Suppressor macrophage treated with lipopolysaccharide for 4 hours (primary cell): ENCODE data around the gene PLAAT3.
A peak's percentile ranks its signal among the peaks of the same experiment; 100 is the strongest.
"Not testable (repeated sequence)": the region's sequence is repeated elsewhere in the genome, so short reads cannot be mapped to it uniquely, and the experiment has no call there.

Experiments
- DNase-seq: peaks from one replicate; pipeline ENCODE4 v3.0.0-alpha.2; 2020

The PLAAT3 gene

DNA sequence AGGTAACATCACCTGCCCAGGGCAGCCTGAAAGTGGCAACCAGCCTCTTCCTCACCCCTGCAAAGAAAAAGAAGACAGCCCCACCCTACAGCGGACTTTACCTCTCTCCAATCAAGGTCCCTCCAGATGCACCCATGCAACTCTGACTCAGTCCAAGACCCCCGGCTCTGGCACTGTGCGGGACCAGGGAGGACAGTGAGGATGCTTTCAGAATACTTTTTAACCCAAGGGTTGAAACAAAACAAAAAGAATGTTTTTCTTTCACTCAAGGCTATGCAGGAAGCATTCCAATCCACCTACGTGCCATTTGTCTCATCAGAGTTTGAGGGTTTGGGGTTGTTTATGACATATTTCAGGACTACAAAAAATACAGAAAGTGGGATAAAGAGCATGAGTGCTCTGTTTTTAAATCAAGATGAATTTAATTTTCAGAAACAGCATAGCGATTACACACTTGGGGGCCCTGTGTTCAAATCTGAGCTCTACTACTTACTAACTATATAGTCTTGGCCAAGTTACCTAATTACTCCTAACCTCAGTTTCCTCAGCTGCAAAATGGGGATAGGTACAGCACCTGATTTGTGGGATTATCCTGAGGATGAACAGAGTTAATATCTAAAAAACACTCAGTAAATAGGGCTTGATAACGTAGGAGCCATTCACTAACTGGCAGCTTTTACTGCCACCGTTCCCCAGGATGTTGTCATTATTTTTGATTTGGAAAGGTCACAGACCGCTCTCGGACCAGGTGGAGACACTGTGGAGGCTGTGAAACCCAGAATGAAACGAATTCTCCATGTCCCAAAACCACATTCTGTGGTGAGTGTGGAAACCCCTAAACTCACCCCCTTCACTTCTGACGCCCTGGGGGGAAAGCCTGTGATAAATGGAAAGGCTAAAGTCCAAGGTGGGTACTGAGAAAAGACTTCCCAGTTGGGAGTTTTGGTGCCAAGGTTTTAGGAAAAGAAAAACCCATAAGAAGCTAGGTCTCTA, 5.6 kb downstream of the PLAAT3 start:
- DNase-seq: no peak

DNA sequence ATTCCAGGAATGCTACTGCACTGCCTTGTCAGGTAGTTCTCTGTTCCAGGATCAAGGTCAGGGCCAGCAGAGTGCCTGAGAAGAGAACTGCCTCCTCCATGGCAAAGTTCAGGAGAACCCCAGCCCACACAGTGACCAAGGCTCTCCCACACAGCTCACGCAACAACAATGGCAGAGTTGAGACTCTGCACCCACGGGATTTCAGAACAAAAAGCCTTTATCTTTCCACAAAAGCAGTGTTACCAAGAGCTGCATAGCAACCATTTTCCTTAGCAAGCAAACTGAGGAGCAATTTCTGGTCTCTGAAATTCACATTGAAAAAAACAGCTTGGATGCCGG, 11.1 kb downstream of the PLAAT3 start:
- DNase-seq: peak; percentile 29

DNA sequence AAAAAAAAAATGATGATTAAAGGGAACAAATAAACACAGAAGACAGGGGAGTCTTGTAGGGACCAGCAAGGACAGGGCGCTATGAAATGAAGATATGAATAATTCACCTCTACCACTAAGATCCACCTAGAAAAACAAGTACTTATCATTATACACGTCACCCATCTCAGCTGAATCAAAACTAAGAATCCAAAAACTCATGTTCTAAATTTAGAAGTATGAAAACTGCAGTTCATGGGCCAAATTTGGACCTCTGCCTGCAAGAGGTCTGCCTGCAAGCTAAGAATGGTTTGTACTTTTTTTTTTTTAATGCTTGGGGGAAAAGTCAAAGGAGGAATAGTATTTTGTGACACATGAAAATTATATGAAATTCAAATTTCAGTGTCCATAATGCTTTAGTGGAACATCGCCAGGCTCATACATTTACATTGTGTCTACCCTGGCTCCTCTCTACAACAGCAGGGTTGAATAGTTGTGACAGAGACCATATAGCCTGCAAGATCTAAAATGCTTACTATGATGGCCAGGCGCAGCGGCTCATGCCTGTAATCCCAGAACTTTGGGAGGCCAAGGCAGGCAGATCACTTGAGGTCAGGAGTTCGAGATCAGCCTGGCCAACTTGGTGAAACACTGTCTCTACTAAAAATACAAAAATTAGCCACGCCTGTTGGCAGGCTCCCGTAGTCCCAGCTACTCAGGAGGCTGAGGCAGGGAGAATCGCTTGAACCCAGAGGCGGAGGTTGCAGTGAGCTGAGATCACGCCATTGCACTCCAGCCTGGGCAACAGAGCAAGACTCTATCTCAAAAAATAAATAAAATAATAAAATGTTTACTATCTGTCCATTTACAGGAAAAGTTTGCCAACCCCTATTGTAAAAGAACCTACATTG, 11.7 kb downstream of the PLAAT3 start:
- DNase-seq: not testable (repeated sequence)

DNA sequence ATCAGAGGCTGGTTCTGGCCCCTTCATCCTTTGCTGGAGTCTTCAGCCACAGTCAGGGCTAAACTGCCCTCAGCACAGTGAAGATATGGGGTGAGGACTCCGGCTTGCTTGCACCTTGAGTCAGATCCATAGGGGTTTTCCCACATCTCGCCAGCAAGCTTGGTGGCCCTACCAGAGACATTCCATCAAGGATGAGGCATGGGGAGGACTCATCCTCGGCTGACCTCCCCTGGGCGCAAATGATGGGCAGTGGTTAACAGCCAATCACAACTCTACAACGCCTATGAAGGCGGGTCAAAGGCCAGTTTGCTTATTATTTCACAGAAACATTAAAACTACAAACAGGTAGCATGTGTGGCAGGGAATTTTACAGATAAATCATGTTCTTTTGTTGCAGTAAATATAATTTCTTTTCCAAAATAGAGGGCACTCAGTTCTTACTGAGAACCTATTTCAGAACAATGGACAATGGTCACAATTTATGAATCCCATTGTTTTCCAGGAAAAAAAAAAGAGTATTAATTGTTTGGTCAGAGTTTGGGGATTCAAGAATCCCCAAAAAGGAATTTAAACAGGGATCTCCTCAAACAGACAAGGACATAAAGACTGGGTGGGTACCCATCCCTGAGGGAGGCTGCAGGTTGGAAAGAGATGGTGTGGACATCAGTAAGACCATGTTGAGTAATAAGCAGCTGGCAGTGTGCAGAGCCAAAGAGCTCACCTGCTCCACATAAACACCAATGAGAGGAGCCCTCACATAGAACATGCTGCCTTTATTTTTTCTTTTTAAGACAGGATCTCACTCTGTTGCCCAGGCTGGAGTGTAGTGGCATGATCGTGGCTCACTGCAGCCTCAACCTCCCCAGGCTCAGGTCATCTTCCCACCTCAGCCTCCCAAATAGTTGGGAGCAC, 14.8 kb downstream of the PLAAT3 start:
- DNase-seq: no peak

DNA sequence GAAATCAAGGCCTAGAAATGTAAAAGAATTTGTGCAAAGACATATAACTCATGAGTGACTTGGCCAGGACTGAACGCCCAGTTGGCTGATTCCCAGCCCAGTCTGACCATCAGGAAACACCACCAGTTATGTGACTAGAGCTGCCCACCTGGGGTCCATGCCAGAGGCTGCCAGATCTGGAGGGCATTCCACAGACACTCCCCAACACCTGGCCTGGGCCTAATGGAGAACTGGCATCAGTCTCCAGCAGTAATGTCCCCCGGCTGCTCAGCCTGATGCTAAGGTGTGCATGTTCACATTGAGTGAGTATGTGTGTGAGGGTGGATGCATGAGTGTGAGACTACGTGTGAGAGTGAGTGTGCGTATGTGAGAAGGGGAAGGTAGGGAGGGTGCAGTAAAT, 15.7 kb downstream of the PLAAT3 start:
- no peak for DNase-seq

DNA sequence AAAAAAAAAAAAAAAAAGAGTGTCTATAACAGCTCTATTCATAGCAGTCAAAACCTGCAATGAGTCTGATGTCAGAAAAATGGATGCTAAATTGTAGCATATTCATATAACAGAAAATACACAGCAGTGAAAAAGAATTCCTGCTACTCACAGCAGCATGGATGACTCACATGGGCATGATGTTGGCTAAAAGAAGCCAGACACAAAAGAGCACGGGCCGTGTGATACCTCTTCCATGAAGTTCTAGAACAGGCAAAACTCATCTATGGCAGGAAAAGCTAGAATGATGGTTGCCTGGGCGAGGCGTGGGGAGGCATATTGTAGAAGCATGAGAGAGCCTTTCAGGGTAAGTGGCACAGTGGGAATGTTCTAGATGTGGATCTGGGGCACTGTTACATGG, 18.9 kb downstream of the PLAAT3 start:
- peak; percentile 29 for DNase-seq

DNA sequence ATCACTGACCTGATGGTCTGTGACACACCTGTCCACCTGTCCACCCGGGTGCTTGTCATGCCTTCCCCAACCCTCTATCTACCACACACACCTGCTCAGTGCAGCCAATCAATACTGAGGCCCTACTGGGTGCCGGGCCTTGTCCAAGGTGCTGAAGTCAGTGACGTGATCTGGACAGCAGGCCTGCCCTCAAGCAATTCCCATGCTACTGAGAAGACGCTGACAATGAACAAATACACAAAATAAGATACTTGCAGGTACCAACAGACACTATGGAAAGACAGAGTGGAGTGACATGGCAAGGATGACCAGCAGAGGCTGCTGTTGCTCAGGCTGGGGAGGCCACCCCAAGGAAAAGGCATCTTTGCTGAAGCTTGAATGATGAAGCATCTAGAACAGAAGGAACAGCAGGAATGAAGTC, 21.2 kb downstream of the PLAAT3 start:
- DNase-seq: peak; percentile 53

DNA sequence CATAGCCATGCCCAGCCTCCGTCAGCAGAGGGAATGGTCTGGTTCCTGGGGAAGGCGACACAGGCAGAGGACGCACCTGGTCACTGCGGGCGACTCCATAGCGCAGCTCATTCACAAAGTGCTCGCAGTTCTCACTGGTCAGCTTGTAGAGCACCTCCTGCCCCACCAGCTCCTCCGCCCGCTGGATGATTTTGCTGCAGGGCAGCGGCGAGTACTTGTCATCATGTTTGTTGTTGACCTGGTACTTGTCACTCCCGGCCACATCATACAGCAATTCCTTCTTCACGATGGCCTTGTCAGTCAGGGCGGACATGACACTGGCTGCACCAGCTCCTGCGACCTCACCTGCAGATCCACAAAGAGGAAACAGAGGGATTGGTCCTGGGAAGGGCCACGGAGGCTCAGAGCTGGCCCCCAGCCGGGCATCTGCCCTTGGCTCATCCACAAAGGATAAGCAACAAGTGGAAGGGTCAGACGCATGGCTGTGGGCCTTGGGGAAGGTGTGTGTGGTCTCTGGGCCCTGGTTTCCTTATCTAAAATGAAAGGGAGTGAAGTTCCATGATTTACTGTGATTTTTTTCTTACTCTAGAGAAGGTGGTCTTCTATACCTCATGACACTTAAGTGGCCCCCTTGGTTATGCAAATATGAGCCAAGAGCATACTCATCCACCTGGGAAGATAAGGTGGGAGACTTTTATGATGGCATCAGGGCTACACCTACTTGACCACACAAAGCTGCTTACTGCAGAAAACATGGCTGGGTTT, 24.0 kb downstream of the PLAAT3 start:
- DNase-seq: no peak

DNA sequence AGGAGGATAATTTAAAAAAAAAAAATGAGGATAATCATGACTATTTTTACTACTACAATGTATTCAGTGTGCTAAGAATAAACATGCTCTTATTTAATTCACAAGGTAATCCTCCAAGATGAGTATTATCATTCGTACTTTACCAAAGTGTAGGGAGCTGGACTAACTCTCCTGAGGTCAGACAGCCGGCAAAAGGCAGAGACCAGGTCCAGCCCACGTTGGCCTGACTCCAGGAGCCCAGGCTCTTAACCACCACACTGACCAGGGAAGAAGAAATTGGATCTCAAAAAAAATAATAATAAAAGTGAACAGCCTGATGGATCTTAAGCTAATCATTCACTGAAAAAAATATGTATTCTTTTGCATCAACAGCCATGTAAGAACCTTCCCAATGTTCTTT, 25.2 kb downstream of the PLAAT3 start:
- DNase-seq: no peak

DNA sequence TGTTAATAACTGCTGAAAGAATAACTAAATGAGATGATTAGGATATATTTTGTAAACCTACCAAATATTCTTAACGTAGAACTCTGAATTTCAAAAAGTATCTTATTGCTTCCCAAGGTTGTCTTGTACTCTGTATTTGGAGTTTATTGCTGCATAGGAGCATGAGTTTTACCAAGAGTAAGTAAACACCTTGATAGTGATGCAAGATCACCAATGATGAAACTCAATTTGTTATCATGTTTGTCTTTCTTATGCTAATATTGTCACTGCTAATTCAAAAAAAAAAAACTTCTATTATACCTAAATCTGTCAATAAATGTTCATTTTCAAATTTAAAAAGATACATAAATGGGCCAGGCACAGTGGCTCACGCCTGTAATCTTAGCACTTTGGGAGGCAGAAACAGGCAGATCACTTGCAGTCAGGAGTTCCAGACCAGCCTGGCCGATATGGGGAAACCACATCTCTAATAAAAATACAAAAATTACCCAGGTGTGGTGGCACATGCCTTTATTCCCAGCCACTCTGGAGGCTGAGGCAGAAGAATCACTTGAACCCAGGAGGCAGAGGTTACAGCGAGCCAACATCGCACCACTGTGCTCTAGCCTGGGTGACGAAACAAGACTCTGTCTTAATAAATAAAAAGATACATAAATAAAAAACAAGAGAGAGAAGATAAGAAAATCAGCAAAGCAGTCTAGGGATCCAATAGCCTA, 27.6 kb downstream of the PLAAT3 start:
- no peak for DNase-seq

DNA sequence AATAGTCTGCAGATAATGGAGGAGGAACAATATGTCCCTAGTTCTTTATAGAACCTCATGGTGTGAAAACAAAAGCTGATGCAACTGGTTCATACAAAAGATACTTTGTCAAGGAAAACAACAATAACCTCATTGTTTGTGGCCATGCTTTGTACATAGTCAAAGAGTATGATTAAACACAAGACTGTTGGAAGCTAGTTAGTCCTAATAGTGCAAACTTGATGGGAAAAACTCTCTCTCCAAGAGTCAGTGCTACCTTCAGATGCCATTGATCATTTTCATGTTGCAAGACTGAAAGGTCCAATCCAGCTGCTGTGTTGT, 30.9 kb downstream of the PLAAT3 start:
- no peak for DNase-seq

DNA sequence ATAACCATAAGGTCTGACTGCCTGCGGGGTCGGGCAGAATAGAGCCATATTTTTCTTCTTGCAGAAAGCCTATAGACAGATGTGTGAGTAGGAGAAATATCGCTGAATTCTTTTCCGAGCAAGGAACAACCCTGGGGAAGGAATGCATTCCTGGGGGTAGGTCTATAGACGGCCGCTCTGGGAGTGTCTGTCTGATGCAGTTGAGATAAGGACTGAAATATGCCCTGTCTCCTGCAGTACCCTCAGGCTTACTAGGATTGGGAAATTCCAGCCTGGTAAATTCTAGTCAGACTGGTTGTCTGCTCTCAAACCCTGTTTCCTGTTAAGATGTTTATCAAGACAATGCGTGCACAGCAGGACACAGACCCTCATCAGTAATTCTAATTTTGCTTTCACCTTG, 33.0 kb downstream of the PLAAT3 start:
- not testable (repeated sequence) for DNase-seq

DNA sequence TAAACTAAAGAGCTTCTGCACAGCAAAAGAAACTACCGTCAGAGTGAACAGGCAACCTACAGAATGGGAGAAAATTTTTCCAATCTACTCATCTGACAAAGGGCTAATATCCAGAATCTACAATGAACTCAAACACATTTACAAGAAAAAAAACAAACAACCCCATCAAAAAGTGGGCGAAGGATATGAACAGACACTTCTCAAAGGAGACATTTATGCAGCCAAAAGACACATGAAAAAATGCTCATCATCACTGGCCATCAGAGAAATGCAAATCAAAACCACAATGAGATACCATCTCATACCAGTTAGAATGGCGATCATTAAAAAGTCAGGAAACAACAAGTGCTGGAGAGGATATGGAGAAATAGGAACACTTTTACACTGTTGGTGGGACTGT, 35.4 kb downstream of the PLAAT3 start:
- DNase-seq: not testable (repeated sequence)

DNA sequence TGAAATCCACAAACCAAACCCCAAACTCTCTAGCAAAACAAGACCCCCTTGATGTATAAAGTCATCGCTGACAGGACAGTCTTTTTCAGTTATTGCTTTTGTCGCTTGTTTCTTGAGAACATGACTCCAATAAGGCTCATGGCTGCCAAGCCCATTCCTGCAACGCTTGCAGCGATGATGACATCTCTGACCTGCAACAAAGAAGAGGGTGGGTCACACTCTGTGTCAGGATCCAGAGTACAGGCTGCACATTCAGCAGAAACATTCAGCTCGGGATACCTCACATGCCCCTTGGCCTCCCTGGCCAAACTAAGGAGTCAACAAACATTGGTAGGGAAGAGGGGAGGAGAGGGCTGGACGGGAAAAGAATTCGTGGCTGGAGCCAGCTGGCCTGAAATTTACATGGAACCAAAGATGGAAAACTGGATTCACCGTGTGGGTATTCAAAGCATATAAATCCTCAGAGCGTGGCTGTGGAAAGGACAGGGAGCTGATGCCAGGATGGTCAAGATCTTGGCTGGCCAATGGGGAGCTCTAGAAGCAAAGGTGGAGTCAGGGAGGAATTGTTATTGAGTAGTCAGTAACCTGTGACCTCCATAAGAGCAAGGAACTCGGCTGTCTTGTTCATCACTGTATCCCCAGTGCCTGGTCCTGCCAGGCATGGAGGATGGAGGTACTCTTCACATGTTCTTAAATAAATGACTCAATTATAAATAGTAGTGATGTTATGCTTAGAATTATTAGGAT, 39.2 kb downstream of the PLAAT3 start:
- no peak for DNase-seq

DNA sequence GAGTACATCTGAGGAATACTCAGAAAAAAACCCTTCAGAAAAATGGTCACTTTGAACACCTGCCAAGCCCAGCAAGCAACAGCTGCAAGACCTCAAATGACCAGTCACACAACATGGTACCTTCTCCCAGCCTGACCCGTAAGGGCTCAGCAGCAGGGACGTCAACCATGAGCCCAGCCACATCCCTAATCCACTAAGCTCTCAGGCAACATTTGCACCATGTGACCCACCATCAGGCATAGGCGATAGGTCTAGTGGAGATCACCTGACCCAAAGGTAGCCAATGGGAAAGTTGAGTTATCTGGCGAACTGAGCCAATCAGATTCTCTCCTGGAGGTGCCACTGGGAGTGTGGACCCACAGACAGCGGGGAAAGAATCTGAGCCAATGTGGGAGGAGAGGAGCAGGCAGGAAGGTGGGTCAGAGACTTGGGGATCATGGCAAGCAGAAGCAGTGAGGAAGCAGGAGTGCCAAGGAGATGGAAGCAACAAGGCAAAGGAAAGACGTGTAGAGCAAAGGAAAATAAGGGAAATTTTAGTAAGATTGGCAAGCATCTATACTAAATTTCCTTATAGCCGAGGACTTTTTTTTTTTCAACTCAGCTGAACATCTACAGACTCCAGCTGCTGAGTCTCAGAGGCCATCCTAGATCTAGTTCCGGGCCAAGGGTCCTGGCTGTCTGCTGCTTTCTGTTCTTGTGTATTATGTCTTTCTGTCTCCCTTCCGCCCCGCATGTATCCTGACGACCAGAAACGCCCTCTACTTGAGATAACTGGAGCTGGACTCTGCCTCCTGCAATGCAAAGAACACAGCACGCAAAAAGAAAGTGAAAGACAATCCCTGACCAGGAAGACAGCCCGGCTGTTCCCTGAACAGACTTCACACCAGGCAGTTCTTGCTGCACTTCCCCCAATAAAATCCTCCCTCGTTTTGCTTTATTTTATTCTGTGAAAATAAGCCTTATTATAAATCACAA, 40.1 kb downstream of the PLAAT3 start:
- DNase-seq: peak; percentile 89

DNA sequence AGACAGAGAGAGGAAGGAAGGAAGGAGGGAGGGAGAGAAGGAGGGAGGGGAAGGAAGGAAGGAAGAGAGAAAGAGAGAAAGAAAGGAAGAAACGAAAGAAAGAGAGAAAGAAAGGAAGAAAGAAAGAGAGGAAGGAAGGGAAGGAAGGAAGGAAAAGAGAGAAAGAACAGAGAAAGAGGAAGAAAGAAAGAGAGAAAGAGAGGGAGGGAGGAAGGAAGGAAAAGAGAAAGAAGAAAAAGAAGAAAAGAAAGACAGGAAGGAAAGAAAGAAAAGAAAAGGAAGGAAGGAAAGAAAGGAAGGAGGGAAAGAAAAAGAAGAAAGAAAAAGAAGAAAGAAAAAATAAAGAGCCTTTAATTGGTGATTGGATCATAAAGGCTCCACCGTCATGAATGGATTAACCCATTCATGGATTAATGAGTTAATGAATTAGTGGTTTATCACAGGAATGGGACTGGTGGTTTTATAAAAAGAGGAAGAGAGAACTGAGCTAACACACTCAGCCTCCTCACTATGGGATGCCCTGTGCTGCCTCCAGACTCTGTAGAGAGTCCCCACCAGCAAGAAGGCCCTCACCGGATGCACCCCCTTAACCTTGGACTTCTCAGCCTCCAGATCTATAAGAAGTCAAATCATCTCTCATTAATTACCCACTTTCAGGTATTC, 42.1 kb downstream of the PLAAT3 start:
- DNase-seq: no peak

DNA sequence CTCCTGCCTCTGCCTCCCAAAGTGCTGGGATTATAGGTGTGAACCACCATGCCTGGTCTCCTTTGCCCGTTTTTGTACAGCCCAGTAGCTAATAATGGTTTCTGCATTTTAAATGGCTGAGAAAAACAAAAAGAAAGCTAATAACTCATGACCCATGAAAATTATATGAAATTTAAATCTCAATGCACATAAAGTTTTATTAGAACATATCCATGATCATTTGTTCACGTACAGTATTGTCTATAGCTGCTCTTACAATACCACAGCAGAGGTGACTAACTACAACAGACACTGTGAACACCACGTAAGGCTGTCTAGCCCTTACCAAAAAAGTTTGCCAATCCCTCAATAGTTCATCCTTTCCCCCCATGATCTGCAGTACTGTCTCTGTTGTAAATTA, 44.7 kb downstream of the PLAAT3 start:
- DNase-seq: no peak

DNA sequence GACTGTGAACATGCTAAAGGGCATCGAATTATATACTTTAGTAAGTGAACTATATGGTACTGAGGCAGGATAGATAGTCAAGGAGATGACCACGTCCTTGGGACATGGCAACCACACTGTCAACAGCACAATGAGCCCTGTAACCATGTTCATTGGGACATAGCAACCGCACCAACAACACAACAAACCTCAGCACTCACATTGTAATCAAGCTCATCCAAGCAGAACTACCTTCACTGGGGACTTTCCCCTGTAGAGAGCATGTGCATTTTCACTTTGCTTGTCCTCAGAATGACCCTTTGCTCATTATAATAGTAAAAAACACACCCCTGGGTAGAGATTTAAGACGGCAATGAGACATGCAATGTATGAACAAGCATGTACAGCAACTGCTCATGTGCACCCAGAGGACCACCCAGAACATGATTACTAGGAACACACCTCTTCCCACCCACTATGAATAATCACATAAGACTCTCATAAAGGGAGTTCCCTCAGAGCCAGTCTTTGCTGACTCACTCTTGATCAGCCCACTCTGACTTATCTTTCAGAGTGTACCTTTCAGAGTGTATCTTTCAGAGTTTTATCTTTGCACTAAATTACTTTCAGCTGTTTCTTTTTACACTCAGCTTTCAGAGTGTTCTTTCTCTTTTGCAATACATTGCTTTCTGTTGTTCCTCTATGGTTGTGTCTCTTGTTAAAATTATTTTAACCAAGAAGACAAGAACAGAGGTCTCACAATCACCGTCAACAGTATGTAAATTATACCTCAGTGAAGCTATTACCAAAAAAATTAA, 47.0 kb downstream of the PLAAT3 start:
- peak; percentile 70 for DNase-seq
